ENCODE results near the gene GON4L.
"Not testable (repeated sequence)": the region's sequence is repeated elsewhere in the genome, so short reads cannot be mapped to it uniquely, and the experiment has no call there.

The GON4L gene

DNA sequence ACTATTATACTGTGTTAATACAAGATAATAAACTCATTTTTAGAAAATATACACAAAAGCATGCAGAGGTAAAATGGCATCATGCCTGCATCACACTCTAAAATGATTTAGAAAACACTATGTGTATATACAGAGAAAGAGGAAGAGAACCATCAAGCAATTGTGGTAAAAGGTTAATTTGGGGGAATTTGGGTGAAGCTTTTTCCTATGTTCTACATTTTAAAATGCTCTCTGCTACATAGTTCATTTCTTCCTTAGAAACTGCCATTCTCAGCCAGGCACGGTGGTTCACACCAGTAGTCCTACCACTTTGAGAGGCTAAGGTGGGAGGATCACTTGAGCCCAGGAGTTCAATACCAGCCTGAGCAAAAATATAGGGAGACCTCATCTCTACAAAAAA lies 44.1 kb downstream of the GON4L start:
- DNase-seq = no peak

DNA sequence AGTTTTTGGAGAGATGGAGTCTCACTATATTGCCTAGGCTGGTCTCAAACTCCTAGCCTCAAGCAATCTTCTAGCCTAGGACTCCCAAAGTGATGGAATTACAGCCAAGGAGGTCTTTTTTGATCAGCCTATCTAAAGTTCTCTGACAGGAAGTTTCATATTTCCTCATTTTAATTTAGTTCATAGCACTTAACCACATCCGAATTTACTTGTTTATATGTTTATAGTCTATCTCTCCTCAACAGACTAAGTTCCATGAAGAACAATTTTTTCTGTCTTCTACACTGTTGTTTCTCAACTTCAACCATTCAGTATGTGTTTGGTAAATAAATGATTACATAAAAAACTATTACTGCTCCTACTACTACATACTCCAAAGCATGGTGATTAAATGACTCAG lies 47.9 kb downstream of the GON4L start:
- DNase-seq = no peak

DNA sequence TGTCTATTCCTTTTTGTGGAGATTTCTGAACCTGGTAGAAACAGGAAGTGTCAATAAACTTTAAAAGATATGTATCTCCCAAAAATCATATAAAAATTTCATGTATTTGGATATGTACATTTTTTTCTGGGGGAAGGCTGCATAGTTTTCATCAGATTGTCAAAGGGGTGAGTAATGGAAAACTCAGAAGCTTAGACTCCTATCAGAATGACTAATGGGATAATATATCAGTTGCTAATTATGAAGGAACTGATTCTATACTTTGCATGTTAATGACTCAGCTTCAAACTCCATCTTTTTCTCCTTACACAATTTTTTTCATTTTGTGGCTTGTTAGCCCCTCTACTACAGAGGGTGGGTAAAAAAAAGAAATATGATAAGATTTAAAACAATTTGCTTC lies 55.9 kb downstream of the GON4L start:
- no peak for DNase-seq

DNA sequence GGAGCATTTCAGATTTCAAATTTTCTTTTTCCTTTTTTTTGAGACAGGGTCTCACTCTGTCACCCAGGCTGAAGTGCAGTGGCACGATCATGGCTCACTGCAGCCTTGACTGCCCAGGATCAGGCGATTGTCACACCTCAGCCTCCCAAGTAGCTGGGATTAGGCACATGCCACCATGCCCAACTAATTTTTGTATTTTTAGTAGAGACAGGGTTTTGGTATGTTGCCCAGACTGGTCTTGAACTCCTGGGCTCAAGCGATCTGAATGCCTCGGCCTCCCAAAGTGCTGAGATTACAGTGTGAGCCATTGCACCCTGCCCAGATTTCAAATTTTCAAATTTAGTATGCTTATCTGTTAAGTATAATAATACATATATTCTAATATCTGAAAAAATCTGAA lies 61.4 kb downstream of the GON4L start:
- DNase-seq = not testable (repeated sequence)

DNA sequence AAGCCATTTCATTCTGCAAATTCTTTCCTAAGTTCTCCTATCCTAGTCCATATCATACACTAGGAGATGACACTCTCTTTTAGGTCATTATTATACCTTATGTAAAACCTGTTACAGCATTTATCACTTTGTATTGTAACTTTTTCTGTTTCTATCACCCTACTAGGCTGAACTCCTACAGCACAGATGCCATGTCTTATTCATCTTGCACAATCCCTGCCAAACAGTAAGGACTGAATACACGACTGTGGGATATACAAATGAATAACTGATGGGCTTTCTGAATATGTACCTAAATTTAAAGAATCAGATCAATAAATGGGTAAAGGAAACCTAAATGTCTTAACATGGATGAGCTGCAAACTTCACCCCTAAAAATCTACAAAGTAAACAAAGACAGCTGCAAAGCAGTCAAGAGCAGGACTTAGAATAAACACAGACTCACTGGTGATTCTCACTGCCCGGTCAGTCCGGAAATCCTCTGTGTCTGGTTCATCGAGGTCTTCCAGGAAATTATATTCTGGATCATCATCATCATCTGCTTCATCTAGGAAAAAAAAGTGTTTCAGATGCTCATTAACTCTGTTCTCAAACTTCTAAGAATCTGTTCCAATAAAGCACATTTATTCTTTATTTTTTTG lies 62.3 kb downstream of the GON4L start:
- DNase-seq = no peak

DNA sequence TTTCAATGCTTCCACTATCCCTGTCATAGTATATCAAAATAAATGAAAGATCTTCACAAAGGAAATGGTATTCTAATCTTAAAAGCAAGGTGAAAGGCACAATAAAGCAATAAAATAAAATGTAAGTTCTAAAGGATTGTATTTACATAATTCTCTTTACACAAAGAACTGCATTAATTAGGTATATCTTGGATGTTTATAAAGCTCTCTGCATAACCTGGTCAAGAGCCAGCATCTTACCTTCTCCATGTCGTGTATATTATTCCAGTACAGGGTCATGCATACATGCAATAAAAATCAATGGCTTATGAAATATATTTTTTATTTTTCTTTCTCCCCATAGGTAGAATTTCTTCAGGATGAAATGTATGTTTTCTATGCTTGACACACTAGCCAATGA lies 63.8 kb downstream of the GON4L start:
- no peak for DNase-seq

DNA sequence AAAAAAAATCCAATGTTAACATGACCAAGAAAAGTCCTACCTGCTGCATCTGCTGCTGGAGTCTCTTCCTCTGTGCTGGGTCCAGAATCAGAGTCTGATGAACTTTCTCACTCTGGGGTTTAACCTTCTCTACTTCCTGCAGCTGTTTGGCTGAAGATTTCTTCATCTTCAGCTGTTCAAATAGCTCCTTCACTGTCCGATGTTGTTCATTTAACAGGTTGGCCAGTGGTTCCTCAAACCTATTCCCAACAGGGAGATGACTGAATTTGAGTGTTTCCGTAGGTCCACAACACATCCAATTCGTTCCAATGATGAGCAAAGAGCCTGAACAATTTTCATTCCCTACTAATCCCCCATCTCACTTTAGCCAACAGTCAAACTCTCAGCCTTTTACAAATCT lies 79.4 kb downstream of the GON4L start:
- DNase-seq = no peak

DNA sequence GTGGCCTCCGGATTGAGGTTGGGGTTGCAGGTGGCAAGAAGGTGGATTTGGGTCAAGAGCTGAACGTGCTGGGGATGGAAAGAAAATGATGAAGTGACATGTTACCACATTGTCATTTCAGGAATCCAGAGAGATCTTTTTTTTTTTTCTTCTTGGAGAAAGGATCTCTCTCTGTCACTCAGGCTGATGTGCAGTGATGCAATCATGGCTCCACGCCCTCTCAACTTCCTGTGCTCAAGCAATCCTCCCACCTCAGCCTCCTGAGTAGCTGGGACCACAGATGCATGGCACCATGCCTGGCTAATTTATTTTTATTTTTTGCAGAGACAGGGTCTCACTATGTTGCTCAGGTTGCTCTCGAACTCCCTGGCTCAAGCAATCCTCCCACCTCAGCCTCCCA lies 80.6 kb downstream of the GON4L start:
- no peak for DNase-seq

DNA sequence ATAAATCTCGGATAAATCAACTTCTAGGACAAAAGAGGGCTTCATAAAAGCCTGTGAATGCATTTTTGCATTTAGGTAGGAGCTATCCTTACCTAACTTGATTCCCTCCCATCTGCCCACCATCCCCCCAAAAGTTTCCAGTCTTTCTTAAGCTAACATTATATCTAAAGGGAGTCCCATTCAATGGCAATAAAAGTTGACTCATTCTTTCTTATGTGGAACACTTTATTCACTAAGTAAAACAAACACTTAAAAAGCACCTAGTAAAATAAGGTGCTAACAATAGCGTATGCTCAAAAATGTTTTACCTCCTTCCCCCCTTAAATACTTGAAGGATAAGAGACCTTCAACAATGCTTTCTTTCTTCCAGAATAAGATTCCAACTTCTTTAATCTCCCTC lies 83.8 kb downstream of the GON4L start:
- no peak for DNase-seq

DNA sequence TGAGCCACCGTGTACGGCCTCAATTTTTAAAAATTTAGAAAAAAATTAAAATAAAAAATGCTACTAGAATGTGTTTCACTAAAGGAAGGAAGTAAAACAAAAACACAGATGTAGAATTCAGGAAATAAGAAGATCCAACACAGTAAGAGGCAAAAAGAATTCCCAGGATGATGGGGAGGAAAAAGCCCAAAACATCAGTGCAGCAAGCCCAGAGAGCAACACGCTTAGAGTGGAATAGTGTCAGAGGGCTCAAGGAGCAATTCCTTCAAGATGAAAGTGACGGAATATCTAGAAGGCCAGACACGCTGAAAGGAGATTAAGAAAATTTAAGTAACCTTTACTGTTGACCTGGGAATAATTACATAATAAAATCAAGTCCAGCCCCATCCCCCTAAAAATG lies 87.8 kb downstream of the GON4L start:
- DNase-seq = no peak

DNA sequence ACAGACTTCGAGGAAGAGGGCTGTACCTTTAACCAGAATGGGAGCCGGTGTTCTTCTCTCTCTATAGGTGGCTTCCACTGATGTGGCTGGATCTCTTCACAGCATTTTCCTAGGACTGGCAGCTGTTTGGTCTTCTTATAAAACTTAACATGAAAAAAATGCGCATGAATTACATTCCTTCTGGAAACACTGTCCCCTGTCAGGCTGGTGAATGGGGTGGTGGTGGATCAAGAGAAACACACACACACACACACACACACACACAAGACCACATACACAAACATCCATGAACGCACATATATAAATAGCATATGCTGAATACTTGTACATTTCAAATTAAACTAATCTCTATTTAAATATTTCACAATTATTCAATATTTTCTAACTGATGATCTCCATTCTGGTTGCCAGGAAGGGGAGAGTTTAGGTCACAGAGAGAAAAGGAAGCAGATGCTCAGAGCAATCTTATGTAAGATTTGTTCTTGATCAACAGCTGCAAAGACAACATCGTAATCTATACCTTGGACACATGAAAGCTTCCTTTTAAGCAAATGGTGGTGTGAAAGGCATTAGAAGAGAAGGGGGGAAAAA lies 89.5 kb downstream of the GON4L start:
- DNase-seq = not testable (repeated sequence)

DNA sequence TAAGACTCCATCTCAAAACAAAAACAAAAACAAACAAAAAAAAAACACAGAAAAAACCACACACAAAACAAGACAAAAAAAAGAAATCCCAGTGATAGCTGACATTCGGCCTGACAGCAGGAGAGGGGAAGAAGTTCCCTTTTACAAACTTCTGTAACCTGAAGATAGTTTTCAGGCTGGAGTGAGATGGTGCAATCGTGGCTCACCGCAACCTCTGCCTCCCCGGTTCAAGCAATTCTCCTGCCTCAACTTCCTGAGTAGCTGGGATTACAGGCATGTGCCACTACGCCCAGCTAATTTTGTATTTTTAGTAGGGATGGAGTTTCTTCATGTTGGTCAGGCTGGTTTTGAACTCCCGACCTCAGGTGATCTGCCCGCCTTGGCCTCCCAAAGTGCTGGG lies 93.0 kb downstream of the GON4L start:
- DNase-seq = not testable (repeated sequence)

DNA sequence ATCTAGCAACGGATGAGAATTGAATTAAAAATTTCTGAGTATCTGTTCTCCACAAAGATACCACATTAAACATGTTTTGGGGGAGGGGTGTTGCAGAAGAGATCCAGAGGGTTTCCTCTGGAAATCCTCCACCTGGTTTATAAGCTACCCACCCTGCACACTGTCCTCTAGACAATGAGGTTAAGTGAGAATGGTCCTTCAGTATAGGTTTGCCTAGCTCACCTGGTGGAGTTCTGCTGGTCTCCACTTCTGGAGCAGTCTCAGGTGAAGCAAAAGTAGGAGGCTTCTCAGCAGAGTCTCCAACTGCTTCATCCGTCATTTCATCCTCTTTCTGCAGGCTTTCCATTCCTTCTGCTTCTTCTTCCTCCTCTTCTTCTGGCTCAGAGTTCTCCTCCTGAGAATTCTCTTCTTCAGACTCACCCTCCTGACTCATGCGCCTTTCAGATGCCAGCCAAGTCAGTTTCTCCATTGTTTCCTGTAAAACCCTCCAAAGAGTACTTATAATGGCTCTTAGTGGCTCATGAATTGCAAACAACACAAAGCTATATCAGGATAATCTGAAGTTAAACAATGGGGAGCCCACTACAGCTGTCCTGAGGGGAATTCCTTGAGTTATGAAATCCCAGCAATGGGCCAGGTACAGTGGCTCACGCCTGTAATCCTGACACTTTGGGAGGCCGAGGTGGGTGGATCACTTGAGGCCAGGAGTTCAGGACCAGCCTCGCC lies 93.8 kb downstream of the GON4L start:
- DNase-seq = not testable (repeated sequence)

DNA sequence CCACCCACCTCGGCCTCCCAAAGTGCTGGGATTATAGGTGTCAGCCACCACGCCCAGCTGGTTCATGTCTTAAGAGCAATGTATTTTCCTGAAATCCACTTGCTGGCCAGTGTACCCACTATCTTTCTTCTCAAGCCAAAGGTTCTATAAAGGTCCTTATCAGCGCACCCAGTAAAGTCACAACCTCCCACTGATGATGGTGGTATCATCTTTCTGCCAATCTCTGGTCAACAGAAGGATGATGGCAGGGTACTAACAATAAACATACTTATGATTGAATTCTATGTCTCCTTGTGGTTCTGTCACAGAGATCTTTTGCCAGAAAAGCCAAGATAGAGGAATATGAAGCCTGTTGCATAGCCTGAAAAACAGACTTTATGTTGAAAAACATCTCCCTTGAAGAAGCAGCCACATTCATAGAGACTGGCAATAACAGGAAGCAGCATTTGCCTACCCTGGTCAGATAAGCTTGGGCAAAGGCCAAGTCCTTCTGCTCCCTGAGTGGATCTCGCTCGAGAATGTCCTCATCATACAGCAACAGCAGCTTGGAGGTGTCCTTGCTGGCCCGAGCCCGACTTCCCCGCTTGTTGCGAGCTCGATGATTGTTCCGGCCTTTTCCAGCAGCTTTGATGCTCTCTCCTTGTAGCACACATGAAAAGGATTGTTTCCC lies 95.1 kb downstream of the GON4L start:
- no peak for DNase-seq

DNA sequence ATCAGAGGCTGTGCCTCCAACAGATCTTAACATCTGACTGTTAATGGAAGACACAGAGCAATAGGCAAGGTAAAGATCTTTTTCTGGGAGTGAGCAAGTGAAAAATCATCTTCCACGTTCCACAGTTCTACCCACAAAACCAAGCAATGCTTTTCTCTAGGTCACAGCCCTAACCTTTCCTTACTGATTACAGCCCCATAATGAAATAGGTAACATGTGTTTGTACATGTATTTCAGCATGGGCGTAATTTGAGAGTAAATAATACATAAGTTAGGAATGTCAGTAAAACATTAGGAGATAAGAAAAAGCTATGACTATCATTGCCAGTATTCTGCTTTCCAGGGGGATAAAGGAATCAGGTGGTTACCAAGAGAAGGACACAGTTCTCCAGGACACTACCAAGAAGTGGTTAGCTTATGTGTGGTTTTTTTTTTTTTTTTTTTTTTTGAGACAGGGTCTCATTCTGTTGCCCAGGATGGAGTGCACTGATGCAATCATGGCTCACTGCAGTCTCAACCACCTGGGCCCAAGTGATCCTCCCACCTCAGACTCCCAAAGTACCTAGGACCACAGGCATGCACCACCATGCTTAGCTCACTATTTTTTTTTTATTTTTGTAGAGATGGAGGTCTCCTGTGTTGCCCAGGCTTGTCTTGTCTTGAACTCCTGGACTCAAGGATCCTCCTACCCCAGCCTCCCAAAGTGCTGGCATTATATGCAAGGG lies 96.1 kb downstream of the GON4L start:
- no peak for DNase-seq

DNA sequence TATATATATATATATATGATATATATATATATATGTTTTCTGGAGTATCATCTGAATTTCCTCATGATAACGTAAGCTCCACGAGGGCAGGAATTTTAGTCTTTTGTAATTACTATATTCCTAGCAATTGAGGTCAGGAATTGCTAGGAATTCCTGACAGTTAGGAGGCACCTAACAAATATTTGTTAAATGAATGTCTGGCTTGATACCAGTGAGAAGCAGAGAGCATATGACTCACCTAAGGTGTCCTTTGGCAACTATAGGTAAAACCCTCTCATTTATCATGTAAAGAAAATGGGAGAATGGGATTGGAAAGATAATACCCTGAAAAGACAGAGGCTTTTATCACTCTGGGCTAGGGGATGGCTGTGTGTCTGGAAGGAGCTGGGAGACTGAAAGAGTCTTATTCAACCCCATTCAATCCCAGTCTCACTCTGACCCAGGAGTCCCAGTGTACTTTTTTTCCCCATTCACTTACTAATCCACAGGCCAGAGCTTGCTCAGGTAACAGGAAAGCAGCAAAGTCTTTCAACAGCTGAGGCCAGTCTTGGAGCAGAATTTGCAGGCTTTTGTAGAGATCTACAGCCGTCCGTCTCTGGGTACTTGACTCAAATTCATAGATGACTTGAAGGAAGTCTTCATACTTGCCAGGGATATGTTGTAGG lies 96.9 kb downstream of the GON4L start:
- DNase-seq = no peak

DNA sequence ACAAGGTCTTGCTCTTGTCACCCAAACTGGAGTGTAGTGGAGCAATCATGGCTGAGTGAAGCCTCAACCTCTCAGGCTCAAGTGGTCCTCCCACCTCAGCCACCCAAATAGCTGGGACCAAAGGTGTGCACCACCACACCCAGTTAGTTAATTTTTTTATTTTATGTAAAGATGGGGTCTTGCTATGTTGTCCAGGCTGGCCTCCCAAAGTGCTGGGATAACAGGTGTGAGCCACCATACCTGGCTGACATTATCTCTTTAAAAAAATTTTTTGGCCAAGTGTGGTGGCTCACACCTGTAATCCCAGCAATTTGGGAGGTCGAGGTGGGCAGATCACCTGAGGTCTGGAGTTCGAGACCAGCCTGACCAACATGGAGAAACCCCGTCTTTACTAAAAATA lies 98.0 kb downstream of the GON4L start:
- not testable (repeated sequence) for DNase-seq

DNA sequence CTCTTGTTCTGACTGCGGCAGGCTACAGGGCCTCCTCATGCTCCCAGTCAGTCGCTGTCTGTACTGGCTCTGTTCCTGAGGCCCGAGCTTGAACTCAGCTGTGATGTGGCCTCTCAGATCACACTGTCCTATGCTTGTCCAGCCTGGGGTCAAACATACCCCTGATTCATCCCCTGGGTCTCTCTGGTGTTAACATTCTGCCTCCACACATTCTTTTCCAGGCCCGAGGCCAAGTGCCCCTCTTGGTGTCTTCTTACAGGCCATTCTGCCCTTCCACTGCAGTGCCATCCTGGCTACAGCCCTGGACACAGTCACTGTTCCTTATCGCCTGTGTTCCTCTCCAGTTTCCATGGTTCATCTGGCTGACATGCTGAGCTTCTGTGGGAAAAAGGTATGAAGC lies 108.9 kb downstream of the GON4L start:
- not testable (repeated sequence) for DNase-seq

DNA sequence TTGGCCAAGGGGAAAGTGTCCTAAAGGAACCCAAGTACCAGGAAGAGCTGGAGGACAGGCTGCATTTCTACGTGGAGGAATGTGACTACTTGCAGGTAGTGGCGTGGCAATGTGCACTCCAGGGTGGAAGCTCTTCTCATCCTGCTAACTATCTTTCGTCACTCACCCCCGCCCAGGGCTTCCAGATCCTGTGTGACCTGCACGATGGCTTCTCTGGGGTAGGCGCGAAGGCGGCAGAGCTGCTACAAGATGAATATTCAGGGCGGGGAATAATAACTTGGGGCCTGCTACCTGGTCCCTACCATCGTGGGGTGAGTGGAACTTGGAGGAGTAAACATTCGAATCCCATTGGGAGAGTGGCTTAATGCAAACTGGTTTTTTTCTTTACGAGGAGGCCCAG lies 109.4 kb downstream of the GON4L start:
- not testable (repeated sequence) for DNase-seq

DNA sequence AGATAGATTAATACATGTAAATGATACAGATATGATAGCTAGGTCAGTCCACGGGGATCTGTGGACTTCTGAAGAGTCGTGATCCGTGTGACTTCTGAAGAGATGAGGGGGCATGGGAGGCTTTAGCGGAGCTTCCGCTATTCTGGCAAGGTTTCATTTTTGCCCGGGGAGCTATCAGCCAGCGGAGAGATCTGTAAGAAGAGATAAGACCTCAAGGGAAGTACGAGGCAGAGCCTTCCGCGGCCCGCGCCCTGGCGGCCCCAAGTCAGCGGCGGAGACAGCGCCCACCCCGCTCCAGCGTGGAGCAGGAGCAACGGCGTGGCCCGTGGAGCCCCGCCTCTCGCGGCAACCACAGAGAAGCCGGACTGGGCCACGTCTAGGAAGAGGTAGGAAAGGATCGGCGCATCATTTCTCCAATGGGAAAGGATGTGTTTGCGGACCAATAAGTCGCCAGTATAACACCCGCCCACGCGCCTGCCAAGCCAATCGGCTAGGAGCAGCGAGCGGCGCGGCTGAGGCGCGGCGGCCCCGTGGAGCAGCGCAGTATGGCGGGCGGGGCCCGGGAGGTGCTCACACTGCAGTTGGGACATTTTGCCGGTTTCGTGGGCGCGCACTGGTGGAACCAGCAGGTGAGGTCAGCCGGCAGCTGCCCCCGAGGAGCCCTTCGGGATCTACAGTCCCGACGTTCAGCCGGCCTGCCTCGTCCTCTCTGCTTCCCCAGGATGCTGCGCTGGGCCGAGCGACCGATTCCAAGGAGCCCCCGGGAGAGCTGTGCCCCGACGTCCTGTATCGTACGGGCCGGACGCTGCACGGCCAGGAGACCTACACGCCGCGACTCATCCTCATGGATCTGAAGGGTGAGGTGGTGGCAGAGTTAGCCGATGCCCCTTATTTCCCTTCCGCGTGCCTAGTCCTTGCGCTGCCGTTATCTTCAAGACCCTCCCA lies 111.5 kb downstream of the GON4L start:
- DNase-seq = peak; percentile 87

DNA sequence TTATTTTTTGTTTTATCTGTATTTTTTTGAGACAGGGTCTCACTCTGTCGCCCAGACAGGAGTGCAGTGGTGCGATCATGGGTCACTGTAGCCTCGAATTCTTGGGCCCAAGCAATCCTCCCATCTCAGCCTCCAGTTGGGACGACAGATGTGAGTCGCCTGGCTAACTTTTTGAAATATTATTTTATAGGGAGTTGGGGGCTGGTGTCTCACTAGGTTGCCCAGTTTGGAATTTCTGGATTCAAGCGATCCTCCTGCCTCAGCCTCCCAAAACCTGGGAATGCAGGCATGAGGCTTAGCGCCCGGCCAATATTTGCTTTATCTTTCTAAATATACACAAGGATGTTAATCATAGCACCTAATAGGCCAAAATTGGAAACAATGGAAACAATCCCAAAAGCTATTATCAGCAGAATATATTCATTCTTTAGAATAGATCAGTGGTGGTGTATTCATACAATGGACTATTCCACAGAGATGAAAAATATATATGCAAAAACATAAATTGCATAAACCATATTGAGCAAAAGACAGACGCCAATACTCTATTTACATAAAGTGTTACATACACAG lies 112.2 kb downstream of the GON4L start:
- DNase-seq = no peak
